Neutrophil (primary cell): Measurements from ENCODE around the gene NKIRAS2.
"Not testable (repeated sequence)": the region's sequence is repeated elsewhere in the genome, so short reads cannot be mapped to it uniquely, and the experiment has no call there.

Experiments used
- H3K27ac ChIP-seq: fragments of 200-600 bp; sonication (generic); 2 replicates; pipeline ENCODE4 v1.5.1; 2016; ENCODE audit warnings: mild to moderate bottlenecking, moderate library complexity
- H3K27me3 ChIP-seq: fragments of 200-600 bp; sonication (generic); 2 replicates; pipeline ENCODE4 v1.6.0; 2016; ENCODE audit warnings: mild to moderate bottlenecking
- H3K36me3 ChIP-seq: fragments of 200-600 bp; sonication (generic); 2 replicates; pipeline ENCODE4 v1.5.1; 2017
- H3K4me1 ChIP-seq, 2 experiments: fragments of 200-600 bp in 1 of 2; sonication (generic) in 1 of 2; 1 replicate in 1 of 2; 2 replicates in 1 of 2; pipeline versions ENCODE4 v1.5.1 to v1.6.1; 2013 to 2016; ENCODE audit warnings: low read depth in 1 of 2, low read length in 1 of 2, mild to moderate bottlenecking in 1 of 2, moderate library complexity in 1 of 2; ENCODE audit not compliant: control insufficient read depth in 1 of 2, insufficient read depth in 1 of 2
- H3K4me3 ChIP-seq, 2 experiments: fragments of 200-600 bp in 1 of 2; sonication (generic) in 1 of 2; 1 replicate in 1 of 2; 2 replicates in 1 of 2; pipeline ENCODE4 v1.5.1; 2013 to 2016; ENCODE audit warnings: low read depth in 1 of 2, low read length in 1 of 2, mild to moderate bottlenecking in 1 of 2, moderate library complexity in 1 of 2
- H3K9me3 ChIP-seq: fragments of 200-600 bp; sonication (generic); 2 replicates; pipeline ENCODE4 v1.5.1; 2016
- CTCF ChIP-seq: fragments of 200-600 bp; sonication (generic); IDR thresholded peaks from 2 replicates; pipeline ENCODE4 v1.5.1; 2016; ENCODE audit warnings: antibody characterized with exemption

The NKIRAS2 gene

GRCh38 chr17:42016941-42017865 lies 2.7 kb upstream of the NKIRAS2 start, which contains the start of gene DNAJC7:
TSS of gene DNAJC7 (minus strand) at chr17:42017439. CDS start at chr17:42017416, 23 bp downstream.
- H3K4me1 ChIP-seq, result peaks cover 43 to 44% of the 10 kb centered on the region in 2 experiments
- H3K27ac ChIP-seq, result peak within 1 kb of the TSS; percentile 83
- H3K27me3 ChIP-seq, result no peaks in the 10 kb centered on the region
- no peaks in the 10 kb centered on the region for H3K9me3 ChIP-seq
- H3K36me3 ChIP-seq, result peaks cover 9% of the 10 kb centered on the region
- peak within 1 kb of the TSS; percentile 95 to 99 for H3K4me3 ChIP-seq
- peak; percentile 56 for TF ChIP-seq CTCF

GRCh38 chr17:42017866-42018200 lies 2.1 kb upstream of the NKIRAS2 start:
- Histone ChIP-seq H3K27me3 (no peaks in the 10 kb centered on the region), H3K4me3 (peak overlapping the region; percentile 95 to 99), H3K4me1 (peaks cover 43 to 44% of the 10 kb centered on the region in 2 experiments), H3K9me3 (no peaks in the 10 kb centered on the region), H3K27ac (peak overlapping the region; percentile 83), H3K36me3 (peaks cover 15% of the 10 kb centered on the region)
- TF ChIP-seq CTCF, result no peak

GRCh38 chr17:42018339-42018738 lies 1.6 kb upstream of the NKIRAS2 start:
- Histone ChIP-seq H3K9me3 (no peaks in the 10 kb centered on the region), H3K4me3 (peak overlapping the region; percentile 95 to 99), H3K36me3 (peaks cover 19% of the 10 kb centered on the region), H3K27me3 (no peaks in the 10 kb centered on the region), H3K27ac (peak overlapping the region; percentile 83), H3K4me1 (peaks cover 49% of the 10 kb centered on the region in 2 experiments)
- TF ChIP-seq CTCF, result no peak

- Histone ChIP-seq H3K4me3 (no peak overlapping the region), H3K27ac (no peak overlapping the region), H3K4me1 (peaks cover 55% of the 10 kb centered on the region in 2 experiments), H3K27me3 (no peaks in the 10 kb centered on the region), H3K9me3 (no peaks in the 10 kb centered on the region), H3K36me3 (peaks cover 19% of the 10 kb centered on the region)
- no peak for TF ChIP-seq CTCF
Measured at GRCh38 chr17:42018988-42019387, 902 bp upstream of the NKIRAS2 start.

DNA sequence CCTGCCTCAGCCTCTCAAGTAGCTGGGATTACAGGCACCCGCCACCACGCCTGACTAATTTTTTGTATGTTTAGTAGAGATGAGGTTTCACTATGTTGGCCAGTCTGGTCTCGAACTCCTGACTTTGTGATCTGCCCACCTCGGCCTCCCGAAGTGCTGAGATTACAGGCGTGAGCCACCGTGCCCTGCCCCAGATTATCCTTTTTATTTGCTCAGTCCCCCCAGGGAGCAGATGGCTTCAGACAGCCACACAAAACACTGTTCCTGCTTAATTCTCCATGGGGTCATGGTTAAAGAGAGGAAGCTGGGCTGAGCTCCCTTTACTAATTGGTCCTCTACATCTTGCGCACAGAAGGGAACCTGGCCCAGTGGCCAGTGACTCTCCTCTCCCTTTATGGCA lies 955 bp downstream of the NKIRAS2 start:
- H3K27ac ChIP-seq, H3K27me3 ChIP-seq, H3K9me3 ChIP-seq: not testable (repeated sequence)
- Histone ChIP-seq H3K4me1 (peaks cover 65 to 66% of the 10 kb centered on the region in 2 experiments), H3K4me3 (peak overlapping the region; percentile 73 to 91), H3K36me3 (peaks cover 19% of the 10 kb centered on the region)
